HCT116 (cell line): ENCODE data around the gene PANK1. TPM values are rescaled to one million over a fixed set of nuclear protein-coding genes. Genes with fewer than 3 reads are reported as not detected.

Experiments used
- ATAC-seq: fragments of 200-7000 bp; cut with Tn5 transposase; 2 replicates; pipeline ENCODE4 v1.9.1; 2020; ENCODE audit warnings: mild to moderate bottlenecking, moderate library complexity
- BruUV-seq: library from RNA; stranded (reverse); fragments of 400-500 nt; replicated peaks from 2 replicates; lab custom pipeline; 2021; lab: Mats Ljungman, UMichigan
- CTCF ChIA-PET: fragments of 300-600 bp; sonication (Branson Sonifier 250); formaldehyde crosslinking; loops from one replicate; lab custom pipeline; 2021; ENCODE audit warnings: antibody characterized with exemption; lab: Charles Lee
- POLR2A ChIA-PET: fragments of 300-600, 350-600 bp; sonication (Branson Sonifier 250); formaldehyde crosslinking; loops from one replicate; lab custom pipeline; 2021; ENCODE audit warnings: antibody characterized with exemption; lab: Charles Lee
- RAD21 ChIA-PET, 2 experiments: fragments of 300-600 bp; sonication (Branson Sonifier 250); formaldehyde crosslinking; loops; one replicate each; lab custom pipeline; 2023; ENCODE audit warnings: low total read pairs in 2 of 2; ENCODE audit not compliant: uncharacterized antibody in 2 of 2, unreplicated experiment in 2 of 2, low non-redundant PET in 1 of 2; lab: Charles Lee
- DNase-seq: peaks from one replicate; pipeline ENCODE4 v3.0.0-alpha.2; 2010; ENCODE audit warnings: low read depth, low spot score
- H2AFZ ChIP-seq: fragments of 200-600 bp; shearing (Covaris generic), sonication (generic); 2 replicates; pipeline ENCODE4 v1.6.1; 2017; ENCODE audit warnings: low read depth, mixed run types, mixed read lengths, antibody characterized with exemption, low read length; ENCODE audit not compliant: poor library complexity, severe bottlenecking
- H3K27ac ChIP-seq: 2 replicates; pipeline ENCODE4 v1.5.1; 2012; ENCODE audit warnings: low read depth, low read length
- H3K27me3 ChIP-seq: fragments of 200-600 bp; sonication (generic); 2 replicates; pipeline ENCODE4 v1.6.1; 2016; ENCODE audit warnings: mixed run types, low read length, mixed read lengths; ENCODE audit not compliant: insufficient read depth
- H3K36me3 ChIP-seq, 2 experiments: fragments of 200-500 bp in 1 of 2; fragments of 200-600 bp in 1 of 2; sonication (Bioruptor generic) in 1 of 2; sonication (generic) in 1 of 2; 2 replicates each; pipeline versions ENCODE4 v1.5.1 to v1.6.1; 2014 to 2016; ENCODE audit warnings: low read length in 2 of 2, inconsistent platforms in 1 of 2, mixed read lengths in 1 of 2, mixed run types in 1 of 2; ENCODE audit not compliant: insufficient read depth in 2 of 2, control insufficient read depth in 1 of 2
- H3K4me1 ChIP-seq, 2 experiments: fragments of 200-600 bp in 1 of 2; sonication (generic) in 1 of 2; 2 replicates each; pipeline versions ENCODE4 v1.5.1 to v1.6.1; 2012 to 2017; ENCODE audit warnings: low read length in 2 of 2, inconsistent platforms in 1 of 2, mild to moderate bottlenecking in 1 of 2, mixed read lengths in 1 of 2, mixed run types in 1 of 2, moderate library complexity in 1 of 2; ENCODE audit not compliant: insufficient read depth in 2 of 2, control insufficient read depth in 1 of 2
- H3K4me2 ChIP-seq: fragments of 200-600 bp; sonication (generic); 2 replicates; pipeline ENCODE4 v1.6.1; 2017; ENCODE audit warnings: mixed run types, low read length, mixed read lengths
- H3K4me3 ChIP-seq, 2 experiments: fragments of 200-600 bp in 1 of 2; sonication (generic) in 1 of 2; replicated peaks in 1 of 2; 2 replicates each; pipeline ENCODE4 v1.5.1; 2011 to 2016; ENCODE audit warnings: low read length in 2 of 2, control low read depth in 1 of 2, low read depth in 1 of 2, mild to moderate bottlenecking in 1 of 2, mixed read lengths in 1 of 2, mixed run types in 1 of 2
- H3K79me2 ChIP-seq: fragments of 200-600 bp; sonication (generic); 2 replicates; pipeline ENCODE4 v1.6.1; 2017; ENCODE audit warnings: mild to moderate bottlenecking, mixed run types, low read length, moderate library complexity, mixed read lengths; ENCODE audit not compliant: insufficient read depth
- H3K9ac ChIP-seq: fragments of 200-600 bp; sonication (generic); 2 replicates; pipeline ENCODE4 v1.6.1; 2016; ENCODE audit warnings: low read length, mixed read lengths
- H3K9me2 ChIP-seq: fragments of 200-600 bp; sonication (generic), shearing (Covaris generic); 2 replicates; pipeline ENCODE4 v1.6.1; 2017; ENCODE audit warnings: mixed run types, mild to moderate bottlenecking, moderate library complexity; ENCODE audit not compliant: insufficient read depth
- H3K9me3 ChIP-seq, 2 experiments: fragments of 200-500 bp in 1 of 2; fragments of 200-600 bp in 1 of 2; sonication (Bioruptor generic) in 1 of 2; sonication (generic) in 1 of 2; 2 replicates each; pipeline ENCODE4 v1.6.1; 2014 to 2017; ENCODE audit warnings: low read length in 2 of 2, mixed read lengths in 2 of 2, inconsistent platforms in 1 of 2, low read depth in 1 of 2, mild to moderate bottlenecking in 1 of 2, mixed run types in 1 of 2, moderate library complexity in 1 of 2; ENCODE audit not compliant: control insufficient read depth in 1 of 2, insufficient read depth in 1 of 2
- H4K20me1 ChIP-seq: fragments of 200-600 bp; sonication (generic), shearing (Covaris generic); 2 replicates; pipeline ENCODE4 v1.6.1; 2017; ENCODE audit warnings: mixed run types, mild to moderate bottlenecking, moderate library complexity; ENCODE audit not compliant: insufficient read depth
- ELF1 ChIP-seq: IDR thresholded peaks from 2 replicates; pipeline ENCODE4 v1.6.1; 2012; ENCODE audit warnings: low read depth, borderline replicate concordance
- EZH2 ChIP-seq: fragments of 200-600 bp; sonication (generic); IDR thresholded peaks from 2 replicates; pipeline ENCODE4 v1.6.1; 2017; ENCODE audit warnings: antibody characterized with exemption, mixed run types
- FOSL1 ChIP-seq: IDR thresholded peaks from 2 replicates; pipeline ENCODE4 v1.6.1; 2012; ENCODE audit warnings: low read depth
- MAX ChIP-seq: IDR thresholded peaks from 2 replicates; pipeline ENCODE4 v1.6.1; 2012
- POLR2AphosphoS5 ChIP-seq: IDR thresholded peaks from 2 replicates; pipeline ENCODE4 v1.6.1; 2011; ENCODE audit warnings: mild to moderate bottlenecking, low read depth, low read length, moderate library complexity
- RAD21 ChIP-seq: IDR thresholded peaks from 2 replicates; pipeline ENCODE4 v1.6.1; 2012; ENCODE audit warnings: low read depth, mild to moderate bottlenecking
- REST ChIP-seq: IDR thresholded peaks from 2 replicates; pipeline ENCODE4 v1.6.1; 2012; ENCODE audit warnings: low read depth
- SIN3A ChIP-seq: IDR thresholded peaks from 2 replicates; pipeline ENCODE4 v1.6.1; 2012; ENCODE audit warnings: low read depth
- SP1 ChIP-seq: IDR thresholded peaks from 2 replicates; pipeline ENCODE4 v1.6.1; 2012; ENCODE audit warnings: low read depth
- SRF ChIP-seq: IDR thresholded peaks from 2 replicates; pipeline ENCODE4 v1.6.1; 2012; ENCODE audit warnings: low read depth
- TCF7L2 ChIP-seq: IDR thresholded peaks from 2 replicates; pipeline ENCODE4 v1.7.0; 2011; ENCODE audit warnings: borderline replicate concordance, inconsistent platforms; ENCODE audit not compliant: insufficient read depth, insufficient read length; ENCODE audit errors: extremely low read depth
- YY1 ChIP-seq: IDR thresholded peaks from 2 replicates; pipeline ENCODE4 v1.6.1; 2011; ENCODE audit warnings: low read length, low read depth, moderate library complexity, mild to moderate bottlenecking; ENCODE audit not compliant: insufficient replicate concordance; ENCODE audit errors: extremely low read depth
- intact Hi-C: fragments of 100-400 bp; cut with micrococcal nuclease; formaldehyde crosslinking; loops from 2 replicates; pipeline ENCODE4 v1.10.0; 2022
- total RNA-seq: library from RNA; stranded (reverse); gene quantifications from one replicate; pipeline ENCODE4 v1.2.1, GENCODE V29; 2021; ENCODE audit not compliant: unreplicated experiment

Gene PANK1
- total RNA-seq, 1 experiment from 2014 or later = 6.4 TPM

GRCh38 chr10:89649051-89649450 lies 4.0 kb upstream of the PANK1 start:
- TF ChIP-seq SP1 (no peak), REST (no peak), TCF7L2 (no peak), MAX (no peak), POLR2AphosphoS5 (no peak), SRF (no peak), RAD21 (no peak), YY1 (no peak), FOSL1 (no peak), SIN3A (no peak), EZH2 (no peak), ELF1 (no peak)
- TF ChIP-seq, all 23 proteins: peak for 0
- no peaks in the 10 kb centered on the region; a peak in 1 of 4 replicates for H3K9me3 ChIP-seq
- no TSS peak for BruUV-seq
- H3K36me3 ChIP-seq = no peaks in the 10 kb centered on the region
- H3K27ac ChIP-seq = no peak overlapping the region
- peaks cover 8 to 25% of the 10 kb centered on the region in 2 experiments; a peak in 3 of 4 replicates for H3K4me1 ChIP-seq
- intact Hi-C loops = no loop called here
- ChIA-PET RAD21 (no interaction called here), POLR2A (no interaction called here), CTCF (no interaction called here)
- H3K4me2 ChIP-seq = no peak overlapping the region
- H3K4me3 ChIP-seq = no peak overlapping the region
- no peak overlapping the region for H2AFZ ChIP-seq
- no peak overlapping the region for H3K9ac ChIP-seq
- no peaks in the 10 kb centered on the region for H4K20me1 ChIP-seq
- no peaks in the 10 kb centered on the region for H3K27me3 ChIP-seq
- no peaks in the 10 kb centered on the region for H3K9me2 ChIP-seq
- DNase-seq (no peak), ATAC-seq (no peak)
- no peaks in the 10 kb centered on the region for H3K79me2 ChIP-seq
